NB4 (cell line): ENCODE measurements around the gene SMARCA4.
"Not testable (repeated sequence)": the region's sequence is repeated elsewhere in the genome, so short reads cannot be mapped to it uniquely, and the experiment has no call there.

Source experiments
- DNase-seq: peaks from one replicate; pipeline ENCODE4 v3.0.0; 2010; ENCODE audit warnings: low read depth
- H3K4me3 ChIP-seq: one replicate; pipeline ENCODE4 v1.5.1; 2011; ENCODE audit warnings: mild to moderate bottlenecking, low read depth, low read length, moderate library complexity
- MYC ChIP-seq: IDR thresholded peaks from 2 replicates; pipeline ENCODE4 v1.6.1; 2011; ENCODE audit warnings: low read depth, low read length
- POLR2A ChIP-seq: IDR thresholded peaks from 2 replicates; pipeline ENCODE4 v1.6.1; 2011; ENCODE audit warnings: mild to moderate bottlenecking; ENCODE audit not compliant: insufficient read length; ENCODE audit errors: extremely low read depth
- TF ChIP-seq, protein P1 (sequence below): IDR thresholded peaks from one replicate; pipeline ENCODE4 v1.5.1; 2012; ENCODE audit warnings: low read depth, low read length
- TF ChIP-seq, protein P2 (sequence below): IDR thresholded peaks from 2 replicates; pipeline ENCODE4 v1.6.1; 2011; ENCODE audit warnings: low read depth, low read length

The SMARCA4 gene

DNA sequence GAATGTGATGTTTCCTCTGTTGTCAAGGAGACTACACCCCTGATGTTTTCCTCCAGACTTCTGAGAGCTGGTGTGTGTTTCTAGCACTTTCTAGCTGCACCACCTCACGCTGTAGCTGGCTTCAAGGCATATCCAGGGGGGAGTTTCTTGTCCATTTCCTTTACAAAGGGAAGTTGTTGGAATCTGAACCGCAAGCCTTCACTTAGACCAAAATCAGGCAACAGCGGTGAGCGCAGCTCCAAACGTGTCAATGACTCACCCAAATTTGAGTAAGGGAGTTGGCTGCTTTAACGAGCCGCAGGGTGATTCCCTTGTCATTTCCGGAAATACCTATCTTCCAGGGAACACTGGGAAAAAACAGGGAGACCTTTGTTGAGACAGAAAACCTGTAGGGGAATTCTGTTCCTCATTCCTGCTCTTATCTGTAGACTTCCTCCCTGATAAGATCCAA is 130.9 kb downstream of the SMARCA4 start:
- H3K4me3 ChIP-seq: peak overlapping the region; percentile 95
- DNase-seq: peak; percentile 84
- TF ChIP-seq, protein P1, sequence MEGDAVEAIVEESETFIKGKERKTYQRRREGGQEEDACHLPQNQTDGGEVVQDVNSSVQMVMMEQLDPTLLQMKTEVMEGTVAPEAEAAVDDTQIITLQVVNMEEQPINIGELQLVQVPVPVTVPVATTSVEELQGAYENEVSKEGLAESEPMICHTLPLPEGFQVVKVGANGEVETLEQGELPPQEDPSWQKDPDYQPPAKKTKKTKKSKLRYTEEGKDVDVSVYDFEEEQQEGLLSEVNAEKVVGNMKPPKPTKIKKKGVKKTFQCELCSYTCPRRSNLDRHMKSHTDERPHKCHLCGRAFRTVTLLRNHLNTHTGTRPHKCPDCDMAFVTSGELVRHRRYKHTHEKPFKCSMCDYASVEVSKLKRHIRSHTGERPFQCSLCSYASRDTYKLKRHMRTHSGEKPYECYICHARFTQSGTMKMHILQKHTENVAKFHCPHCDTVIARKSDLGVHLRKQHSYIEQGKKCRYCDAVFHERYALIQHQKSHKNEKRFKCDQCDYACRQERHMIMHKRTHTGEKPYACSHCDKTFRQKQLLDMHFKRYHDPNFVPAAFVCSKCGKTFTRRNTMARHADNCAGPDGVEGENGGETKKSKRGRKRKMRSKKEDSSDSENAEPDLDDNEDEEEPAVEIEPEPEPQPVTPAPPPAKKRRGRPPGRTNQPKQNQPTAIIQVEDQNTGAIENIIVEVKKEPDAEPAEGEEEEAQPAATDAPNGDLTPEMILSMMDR: no peak
- TF ChIP-seq POLR2A (no peak), MYC (no peak; the same call in 1 of the 2 replicates)
- TF ChIP-seq, protein P2, sequence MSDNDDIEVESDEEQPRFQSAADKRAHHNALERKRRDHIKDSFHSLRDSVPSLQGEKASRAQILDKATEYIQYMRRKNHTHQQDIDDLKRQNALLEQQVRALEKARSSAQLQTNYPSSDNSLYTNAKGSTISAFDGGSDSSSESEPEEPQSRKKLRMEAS: no peak

DNA sequence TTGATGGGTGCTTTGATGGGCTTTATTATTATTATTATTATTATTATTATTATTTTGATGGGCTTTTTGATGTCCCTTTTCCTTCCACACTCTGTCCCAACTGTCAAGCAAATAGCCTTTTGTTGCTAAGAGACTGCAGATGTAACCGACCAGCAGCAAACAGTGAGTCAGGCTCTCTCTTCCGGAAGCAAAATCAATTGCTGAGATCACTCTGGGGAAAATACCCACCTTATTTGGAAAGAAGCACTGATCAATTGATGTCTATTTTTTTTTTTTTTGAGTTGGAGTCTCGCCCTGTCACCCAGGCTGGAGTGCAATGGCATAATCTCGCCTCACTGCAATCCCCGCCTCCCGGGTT is 131.3 kb downstream of the SMARCA4 start:
- TF ChIP-seq, protein P2: no peak
- TF ChIP-seq, protein P1: no peak
- TF ChIP-seq POLR2A (no peak), MYC (no peak)
- peak; percentile 69 for DNase-seq
- H3K4me3 ChIP-seq: peak overlapping the region; percentile 95

DNA sequence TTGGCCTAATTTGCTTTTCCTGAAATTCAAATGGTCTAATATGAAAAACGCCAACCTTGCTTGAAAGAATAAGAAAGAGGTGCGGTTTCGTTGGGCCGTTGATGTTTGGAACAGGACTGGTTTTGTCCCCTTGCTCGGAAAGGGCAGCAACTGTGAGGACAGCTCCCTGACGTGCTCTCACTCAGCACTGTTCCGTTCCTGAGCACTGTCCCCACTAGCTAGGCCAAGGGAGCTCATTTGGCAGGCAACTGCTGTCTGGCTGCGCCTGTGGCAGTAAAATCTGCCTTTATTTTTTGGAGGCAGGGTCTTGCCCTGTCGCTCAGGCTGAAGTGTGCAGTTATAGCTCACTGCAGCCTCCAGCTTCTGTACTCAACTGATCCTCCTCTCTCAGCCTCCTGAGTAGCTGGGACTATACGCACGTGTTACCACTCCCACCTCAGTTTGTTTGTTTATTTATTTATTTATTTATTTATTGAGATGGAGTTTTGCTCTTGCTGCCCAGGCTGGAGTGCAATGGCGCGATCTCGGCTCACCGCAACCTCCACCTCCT is 132.9 kb downstream of the SMARCA4 start:
- H3K4me3 ChIP-seq: peak overlapping the region; percentile 30
- DNase-seq: no peak
- TF ChIP-seq, protein P2: no peak
- TF ChIP-seq MYC: no peak
- no peak for TF ChIP-seq POLR2A
- TF ChIP-seq, protein P1: no peak

- no peak for DNase-seq
These were observed 133.7 kb downstream of the SMARCA4 start for GRCh38 chr19:11094520-11094894.

GRCh38 chr19:11096210-11096841 is 135.5 kb downstream of the SMARCA4 start:
- TF ChIP-seq MYC: no peak
- TF ChIP-seq POLR2A: no peak
- TF ChIP-seq, protein P2: no peak
- TF ChIP-seq, protein P1: no peak
- no peak overlapping the region for H3K4me3 ChIP-seq
- DNase-seq: peak; percentile 67

More at GRCh38 chr19:11094520-11094894, 133.7 kb downstream of the SMARCA4 start:
- no peak for TF ChIP-seq POLR2A
- TF ChIP-seq MYC: no peak
- H3K4me3 ChIP-seq: peak overlapping the region; percentile 8

GRCh38 chr19:11097367-11097766 is 136.5 kb downstream of the SMARCA4 start:
- H3K4me3 ChIP-seq, DNase-seq: not testable (repeated sequence)

DNA sequence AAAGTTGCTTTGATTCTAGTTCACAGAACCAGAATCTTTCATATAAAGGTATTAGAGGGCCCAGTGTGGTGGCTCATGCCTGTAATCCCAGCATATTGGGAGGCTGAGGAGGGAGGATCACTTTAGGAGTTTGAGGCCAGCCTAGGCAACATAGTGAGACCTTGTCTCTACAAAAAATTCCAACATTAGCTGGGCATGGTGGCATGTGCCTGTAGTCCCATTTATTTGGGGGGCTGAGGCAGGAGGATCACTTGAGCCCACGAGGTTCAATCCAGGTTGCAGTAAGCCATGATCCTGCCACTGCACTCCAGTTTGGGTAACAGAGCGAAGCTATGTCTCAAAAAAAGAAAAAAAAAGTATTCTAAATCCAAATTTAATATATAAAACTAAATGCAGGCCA is 137.5 kb downstream of the SMARCA4 start:
- H3K4me3 ChIP-seq: no peak overlapping the region
- TF ChIP-seq POLR2A (no peak), MYC (no peak)
- TF ChIP-seq, protein P2: no peak
- TF ChIP-seq, protein P1: no peak
- DNase-seq: no peak
